H54 (cell line): ENCODE results near the gene ATF7.
"Not testable (repeated sequence)": the region's sequence is repeated elsewhere in the genome, so short reads cannot be mapped to it uniquely, and the experiment has no call there.

Experiments
- DNase-seq: peaks from one replicate; pipeline ENCODE4 v3.0.0; 2011; ENCODE audit warnings: low spot score, mixed read lengths; ENCODE audit not compliant: insufficient read length
- FAIRE-seq: peaks from 3 replicates; lab custom pipeline; 2011; peaks lifted over from hg19 to GRCh38; lab: Jason Lieb, UNC
- POLR2A ChIP-seq: IDR thresholded peaks from 2 replicates; pipeline ENCODE4 v1.6.1; 2011; ENCODE audit warnings: low read depth, mild to moderate bottlenecking, low read length

ATF7 gene

GRCh38 chr12:53482626-53483168 lies 143.5 kb downstream of the ATF7 start:
- DNase-seq (no peak), FAIRE-seq (no peak)
- TF ChIP-seq POLR2A: no peak

GRCh38 chr12:53481939-53482586 lies 144.1 kb downstream of the ATF7 start:
- no peak for DNase-seq
- FAIRE-seq: no peak
- TF ChIP-seq POLR2A: no peak

DNA sequence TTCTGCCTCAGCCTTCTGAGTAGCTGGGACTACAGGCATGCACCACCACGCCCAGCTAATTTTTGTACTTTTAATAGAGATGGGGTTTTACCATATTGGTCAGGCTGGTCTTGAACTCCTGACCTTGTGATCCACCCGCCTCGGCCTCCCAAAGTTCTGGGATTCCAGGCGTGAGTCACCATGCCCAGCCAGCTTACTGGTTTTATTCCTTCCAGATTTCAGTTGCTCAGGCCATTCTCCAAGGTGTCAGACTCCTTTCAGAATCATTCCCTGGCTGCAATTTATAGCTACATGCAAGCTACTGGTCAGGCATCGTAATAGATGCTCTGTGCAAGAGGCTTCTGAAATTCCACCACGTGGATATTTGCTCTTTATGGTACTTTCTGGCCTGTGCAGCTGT lies 144.7 kb downstream of the ATF7 start:
- DNase-seq, FAIRE-seq: not testable (repeated sequence)

DNA sequence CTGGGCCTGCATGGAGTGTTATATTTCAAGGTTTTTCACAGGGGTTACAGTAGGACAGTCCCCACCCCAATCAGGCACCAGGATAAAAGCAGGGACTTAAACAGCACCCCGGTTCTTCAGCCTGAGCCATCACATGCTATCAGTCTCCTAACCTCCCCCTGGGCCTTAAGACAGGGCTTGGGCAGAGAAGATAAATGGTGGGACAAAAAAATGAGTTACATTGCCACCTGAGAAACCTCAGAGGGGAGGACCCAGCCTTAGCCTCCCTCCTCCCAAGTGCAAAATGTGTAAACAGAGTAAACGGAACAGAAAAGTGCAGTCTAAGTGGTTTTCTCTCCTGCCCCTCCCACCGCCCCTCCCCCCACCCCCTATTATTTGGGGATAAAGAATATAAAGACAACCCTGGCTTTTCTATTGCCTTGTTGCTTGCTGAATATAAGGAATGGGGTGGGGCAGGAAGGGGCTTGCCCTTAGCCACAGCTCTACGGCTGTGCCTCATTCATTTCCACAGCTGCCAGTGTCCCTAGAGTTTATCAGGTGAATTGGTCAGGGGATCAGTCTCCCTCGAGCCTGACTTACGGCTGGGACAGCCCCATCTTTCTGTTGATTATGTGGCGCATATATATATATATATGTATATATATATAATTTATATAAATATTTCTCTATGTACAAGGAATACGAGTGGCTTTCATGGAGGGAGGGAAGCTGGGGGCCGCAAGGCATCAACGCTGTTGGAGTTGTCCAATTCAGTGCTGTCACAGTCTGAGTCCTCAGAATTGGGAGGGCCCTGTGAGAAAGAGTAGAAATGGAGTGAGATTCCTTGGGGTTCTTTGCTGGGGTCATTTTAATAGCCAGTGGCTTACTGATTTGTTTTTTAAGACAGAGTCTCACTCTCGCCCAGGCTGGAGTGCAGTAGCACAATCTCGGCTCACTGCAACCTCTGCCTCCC lies 145.4 kb downstream of the ATF7 start:
- DNase-seq: no peak
- FAIRE-seq: no peak
- TF ChIP-seq POLR2A: no peak

GRCh38 chr12:53479331-53479730 lies 146.9 kb downstream of the ATF7 start:
- no peak for DNase-seq
- no peak for TF ChIP-seq POLR2A
- FAIRE-seq: no peak

GRCh38 chr12:53478865-53479264 lies 147.3 kb downstream of the ATF7 start:
- TF ChIP-seq POLR2A: no peak
- FAIRE-seq: no peak
- no peak for DNase-seq

- DNase-seq: no peak
- TF ChIP-seq POLR2A: no peak
- no peak for FAIRE-seq
These were observed 149.4 kb downstream of the ATF7 start for GRCh38 chr12:53476769-53477209.

DNA sequence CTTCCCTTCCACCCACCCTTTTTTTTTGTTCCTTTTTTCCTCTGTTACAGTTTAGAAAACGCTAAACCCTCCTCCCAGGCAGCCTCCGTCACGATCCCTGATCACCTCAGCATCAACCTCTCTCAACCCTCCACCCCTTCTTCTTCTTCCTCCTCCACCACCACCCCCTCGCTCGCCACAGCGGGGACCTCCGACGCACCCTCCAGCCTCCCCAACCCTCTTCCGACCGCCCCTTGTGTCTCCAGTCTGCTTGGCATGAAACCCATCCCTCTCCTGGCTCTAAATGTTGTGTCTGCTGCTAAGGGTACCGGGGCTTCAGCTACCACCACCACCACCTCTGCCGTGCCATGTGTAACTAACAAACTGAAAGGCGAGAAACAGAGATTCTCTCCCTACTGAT lies 151.4 kb downstream of the ATF7 start:
- no peak for TF ChIP-seq POLR2A
- FAIRE-seq (no peak), DNase-seq (no peak)

- no peak for TF ChIP-seq POLR2A
- DNase-seq (no peak), FAIRE-seq (no peak)
These were observed 152.1 kb downstream of the ATF7 start for GRCh38 chr12:53474077-53474476.

GRCh38 chr12:53472056-53472582 lies 154.1 kb downstream of the ATF7 start:
- no peak for FAIRE-seq
- no peak for TF ChIP-seq POLR2A
- DNase-seq: no peak

- FAIRE-seq: no peak
- DNase-seq: no peak
- no peak for TF ChIP-seq POLR2A
These were observed 157.9 kb downstream of the ATF7 start for GRCh38 chr12:53468282-53468681.

DNA sequence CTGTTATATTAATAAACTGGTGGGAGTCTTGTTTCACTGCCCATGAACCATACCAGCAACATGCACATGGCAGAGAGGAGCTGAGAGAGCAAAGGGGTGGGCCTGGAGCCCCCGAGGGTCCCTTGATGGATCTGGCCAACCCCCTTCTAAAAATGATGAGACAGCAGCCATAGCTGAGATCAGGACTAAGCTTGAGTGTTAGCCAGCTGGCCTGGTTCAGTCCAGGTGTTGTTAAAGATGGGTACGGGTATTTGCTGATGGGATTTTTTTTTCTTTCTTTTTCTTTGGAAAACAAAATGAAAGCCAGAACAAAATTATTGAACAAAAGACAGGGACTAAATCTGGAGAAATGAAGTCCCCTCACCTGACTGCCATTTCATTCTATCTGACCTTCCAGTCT lies 158.3 kb downstream of the ATF7 start:
- no peak for TF ChIP-seq POLR2A
- FAIRE-seq: no peak

GRCh38 chr12:53467082-53467481 lies 159.1 kb downstream of the ATF7 start:
- no peak for FAIRE-seq
- TF ChIP-seq POLR2A: no peak
- no peak for DNase-seq

More for the DNA sequence above, 158.3 kb downstream of the ATF7 start:
- no peak for DNase-seq

DNA sequence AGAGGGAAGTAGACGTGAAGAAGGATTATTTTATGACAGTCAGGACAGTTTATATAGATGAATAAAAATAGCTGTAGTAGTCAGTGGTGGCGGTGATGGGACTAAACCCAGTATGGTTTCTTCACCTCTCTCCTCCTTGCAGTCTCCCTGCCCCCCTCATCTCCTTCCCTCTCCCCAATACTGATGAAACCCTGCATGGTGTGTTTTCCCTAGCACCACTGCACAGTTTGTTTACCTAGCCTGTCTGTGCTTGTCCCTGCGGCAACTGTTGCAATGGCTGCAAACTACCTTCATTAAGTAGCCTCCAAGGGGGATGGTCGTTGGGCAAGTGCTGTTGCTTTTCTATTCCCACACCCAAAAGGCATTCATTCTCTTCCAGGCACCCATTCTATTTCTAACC lies 159.5 kb downstream of the ATF7 start:
- no peak for DNase-seq
- no peak for FAIRE-seq
- no peak for TF ChIP-seq POLR2A
